Uterus (tissue), 2 donors: Measurements from ENCODE around the gene PHB1.

Experiments
- CTCF ChIP-seq, 4 experiments: fragments of 200-600 bp in 2 of 4; fragments of 450-650 bp in 2 of 4; sonication (generic) in 2 of 4; IDR thresholded peaks; one replicate each; pipeline ENCODE4 v1.5.1; 2016 to 2019; ENCODE audit warnings: antibody characterized with exemption in 4 of 4, mild to moderate bottlenecking in 2 of 4, moderate library complexity in 1 of 4
- POLR2A ChIP-seq, 2 donors: fragments of 450-650 bp; IDR thresholded peaks; one replicate each; pipeline ENCODE4 v1.6.1; 2016; ENCODE audit warnings: antibody characterized with exemption in 2 of 2, mild to moderate bottlenecking in 1 of 2, moderate library complexity in 1 of 2

- TF ChIP-seq CTCF (IDR thresholded peaks at IDR 0.05) (no peak), POLR2A (IDR thresholded peaks at IDR 0.05) (no peak)
These were observed 55.9 kb downstream of the PHB1 start for GRCh38 chr17:49358641-49359247.
